ENCODE data around the gene FAF2.
"Not testable (repeated sequence)": the region's sequence is repeated elsewhere in the genome, so short reads cannot be mapped to it uniquely, and the experiment has no call there.

Gene FAF2

GRCh38 chr5:176470539-176470938, 22.4 kb downstream of the FAF2 start:
- DNase-seq (ENCODE audit: low read depth): no peak

GRCh38 chr5:176471098-176471497, 22.9 kb downstream of the FAF2 start:
- TF ChIP-seq, protein P1, sequence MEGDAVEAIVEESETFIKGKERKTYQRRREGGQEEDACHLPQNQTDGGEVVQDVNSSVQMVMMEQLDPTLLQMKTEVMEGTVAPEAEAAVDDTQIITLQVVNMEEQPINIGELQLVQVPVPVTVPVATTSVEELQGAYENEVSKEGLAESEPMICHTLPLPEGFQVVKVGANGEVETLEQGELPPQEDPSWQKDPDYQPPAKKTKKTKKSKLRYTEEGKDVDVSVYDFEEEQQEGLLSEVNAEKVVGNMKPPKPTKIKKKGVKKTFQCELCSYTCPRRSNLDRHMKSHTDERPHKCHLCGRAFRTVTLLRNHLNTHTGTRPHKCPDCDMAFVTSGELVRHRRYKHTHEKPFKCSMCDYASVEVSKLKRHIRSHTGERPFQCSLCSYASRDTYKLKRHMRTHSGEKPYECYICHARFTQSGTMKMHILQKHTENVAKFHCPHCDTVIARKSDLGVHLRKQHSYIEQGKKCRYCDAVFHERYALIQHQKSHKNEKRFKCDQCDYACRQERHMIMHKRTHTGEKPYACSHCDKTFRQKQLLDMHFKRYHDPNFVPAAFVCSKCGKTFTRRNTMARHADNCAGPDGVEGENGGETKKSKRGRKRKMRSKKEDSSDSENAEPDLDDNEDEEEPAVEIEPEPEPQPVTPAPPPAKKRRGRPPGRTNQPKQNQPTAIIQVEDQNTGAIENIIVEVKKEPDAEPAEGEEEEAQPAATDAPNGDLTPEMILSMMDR (IDR thresholded peaks at IDR 0.05; ENCODE audit: low read depth, low read length, missing control alignments): no peak
- no peak overlapping the region for H3K4me3 ChIP-seq (ENCODE audit: low read depth, low read length)
- DNase-seq (ENCODE audit: low read depth): no peak

More at GRCh38 chr5:176470539-176470938, 22.4 kb downstream of the FAF2 start:
- TF ChIP-seq, protein P1 (IDR thresholded peaks at IDR 0.05; ENCODE audit: low read depth, low read length, missing control alignments): no peak
- H3K4me3 ChIP-seq (ENCODE audit: low read depth, low read length): no peak overlapping the region

DNA sequence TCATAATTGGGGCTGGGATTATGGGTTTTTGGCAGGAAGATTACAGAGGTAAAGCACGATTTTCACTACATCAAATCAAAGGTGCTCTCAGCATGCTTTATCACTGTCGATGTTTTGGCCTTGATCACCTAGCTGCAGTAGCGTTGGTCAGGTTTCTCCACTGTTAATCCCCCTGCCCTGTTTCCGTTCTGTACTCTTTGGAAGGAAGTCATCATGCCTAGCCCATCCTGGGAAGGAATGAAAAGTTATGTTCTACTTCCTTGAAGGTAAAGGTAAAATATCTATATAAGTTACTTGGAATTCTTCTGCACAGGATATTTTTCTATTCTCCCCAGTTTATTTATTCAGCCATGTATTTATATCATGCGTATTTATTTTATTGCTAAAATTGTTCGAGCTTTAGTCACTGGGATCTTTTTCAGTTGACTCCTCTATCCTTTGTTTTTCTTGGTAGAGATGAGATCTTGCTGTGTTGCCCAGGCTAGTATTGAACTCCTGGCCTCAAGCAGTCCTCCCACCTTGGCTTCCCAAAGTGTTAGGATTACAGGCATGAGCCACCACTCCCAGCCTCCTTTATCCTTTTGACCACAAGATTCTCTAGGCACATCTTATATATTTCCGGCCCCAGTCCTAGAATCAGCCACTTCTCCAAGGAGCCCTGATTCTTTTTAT, 25.3 kb downstream of the FAF2 start:
- DNase-seq (ENCODE audit: low read depth): no peak
- TF ChIP-seq, protein P1 (IDR thresholded peaks at IDR 0.05; ENCODE audit: low read depth, low read length, missing control alignments): no peak
- no peak overlapping the region for H3K4me3 ChIP-seq (ENCODE audit: low read depth, low read length)

DNA sequence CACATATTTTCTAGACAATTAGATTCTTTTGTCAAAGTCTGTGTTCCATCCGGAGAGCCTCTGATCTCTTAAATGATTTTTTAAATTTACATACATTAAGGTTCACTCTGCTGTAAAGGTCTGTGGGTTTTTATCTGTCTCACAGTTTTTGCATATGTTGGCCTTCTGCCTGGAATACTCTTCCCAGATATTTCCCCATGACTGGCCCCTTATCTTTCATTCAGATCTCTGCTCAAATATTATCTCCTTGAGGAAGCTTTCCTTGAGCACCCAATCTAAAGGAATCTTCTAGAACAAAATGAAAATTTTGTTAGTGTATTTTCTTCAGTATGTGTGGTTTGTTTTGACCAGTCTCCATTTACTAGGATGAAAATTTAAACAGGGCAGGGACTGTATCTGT, 26.3 kb downstream of the FAF2 start:
- no peak overlapping the region for H3K4me3 ChIP-seq (ENCODE audit: low read depth, low read length)
- TF ChIP-seq, protein P1 (IDR thresholded peaks at IDR 0.05; ENCODE audit: low read depth, low read length, missing control alignments): no peak
- DNase-seq (ENCODE audit: low read depth): no peak

GRCh38 chr5:176481711-176482110, 33.5 kb downstream of the FAF2 start:
- TF ChIP-seq, protein P1 (IDR thresholded peaks at IDR 0.05; ENCODE audit: low read depth, low read length, missing control alignments): no peak
- H3K4me3 ChIP-seq (ENCODE audit: low read depth, low read length): no peak overlapping the region
- DNase-seq (ENCODE audit: low read depth): no peak

DNA sequence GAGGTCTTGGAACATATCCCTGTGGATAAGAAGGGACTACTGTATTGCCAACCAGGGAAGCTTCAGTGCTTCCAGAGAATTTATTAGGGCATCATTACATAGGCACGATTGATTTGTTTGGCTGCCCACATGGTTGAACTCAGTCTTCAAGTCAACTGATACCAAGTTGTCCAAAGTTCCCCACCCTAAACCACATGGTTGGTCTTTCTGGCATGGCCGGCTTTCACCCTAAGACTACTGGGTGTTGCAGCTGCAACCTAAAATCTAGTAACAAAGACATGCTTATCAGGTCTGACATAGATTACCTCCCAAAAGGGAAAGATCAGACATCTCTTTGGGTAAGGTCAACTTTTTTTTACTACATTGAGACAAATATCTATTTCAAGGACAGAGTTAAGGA, 37.0 kb downstream of the FAF2 start:
- H3K4me3 ChIP-seq (ENCODE audit: low read depth, low read length): no peak overlapping the region
- DNase-seq (ENCODE audit: low read depth): no peak
- TF ChIP-seq, protein P1 (IDR thresholded peaks at IDR 0.05; ENCODE audit: low read depth, low read length, missing control alignments): no peak

GRCh38 chr5:176486189-176486757, 38.1 kb downstream of the FAF2 start:
- no peak for DNase-seq (ENCODE audit: low read depth)
- no peak overlapping the region for H3K4me3 ChIP-seq (ENCODE audit: low read depth, low read length)
- TF ChIP-seq, protein P1 (IDR thresholded peaks at IDR 0.05; ENCODE audit: low read depth, low read length, missing control alignments): no peak

DNA sequence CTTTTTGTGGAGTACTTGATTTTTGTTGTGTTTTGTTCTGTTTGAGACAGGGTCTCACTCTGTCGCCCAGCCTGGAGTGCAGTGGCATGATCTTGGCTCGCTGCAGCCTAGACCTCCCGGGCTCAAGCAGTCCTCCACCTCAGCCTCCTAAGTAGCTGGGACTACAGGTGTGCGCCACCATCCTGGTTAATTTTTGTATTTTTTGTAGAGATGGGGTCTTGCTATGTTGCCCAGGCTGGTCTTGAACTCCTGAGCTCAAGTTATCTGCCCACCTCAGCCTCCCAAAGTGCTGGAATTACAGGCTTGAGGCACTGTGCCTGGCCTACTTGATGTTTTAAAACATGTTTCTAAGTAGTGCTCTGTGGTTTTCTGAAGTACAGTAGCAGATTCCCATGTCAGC, 39.0 kb downstream of the FAF2 start:
- not testable (repeated sequence) for H3K4me3 ChIP-seq (ENCODE audit: low read depth, low read length); DNase-seq (ENCODE audit: low read depth)

Measured in GM12864 (cell line).